K562 (cell line): ENCODE measurements around the gene VPS35L.

Experiments
- CTCF ChIP-seq, 3 experiments: IDR thresholded peaks in 2 of 3; conservative IDR thresholded peaks in 1 of 3; 2 replicates each; pipeline ENCODE4 v1.5.1; 2011 to 2012; ENCODE audit warnings: low read length in 3 of 3, mild to moderate bottlenecking in 3 of 3, control low read depth in 2 of 3, improper control_type of control experiment in 1 of 3, inconsistent platforms in 1 of 3, low read depth in 1 of 3, mixed read lengths in 1 of 3, moderate library complexity in 1 of 3; ENCODE audit not compliant: insufficient read depth in 2 of 3
- PHF20 ChIP-seq: fragments of 450-650 bp; IDR thresholded peaks from 2 replicates; pipeline ENCODE4 v1.6.1; 2018; ENCODE audit not compliant: partially characterized antibody
- SOX6 ChIP-seq: fragments of 450-650 bp; IDR thresholded peaks from 2 replicates; pipeline ENCODE4 v1.6.1; 2014; ENCODE audit warnings: mild to moderate bottlenecking
- USF2 ChIP-seq: sonication (generic); formaldehyde crosslinking; IDR thresholded peaks from 2 replicates; pipeline ENCODE4 v1.5.0; 2020; ENCODE audit warnings: missing genetic modification reagents

GRCh38 chr16:19708296-19709205 lies 153.0 kb downstream of the VPS35L start:
- TF ChIP-seq USF2 (CRISPR knock-in tag): no peak
- no peak for TF ChIP-seq CTCF (IDR thresholded peaks at IDR 0.05 in 2 of 3, conservative IDR thresholded peaks at IDR 0.05 in 1 of 3; ENCODE audit: insufficient read depth in 2 of 3, low read depth in 1 of 3, low read length in 3 of 3)
- no peak for TF ChIP-seq SOX6
- no peak for TF ChIP-seq PHF20
